PC-3 (cell line): Measurements from ENCODE around the gene PIGQ.

Source experiments
- EZH2 ChIP-seq: fragments of 300-600 bp; sonication (generic); IDR thresholded peaks from one replicate; pipeline ENCODE4 v1.6.1; 2017; ENCODE audit warnings: antibody characterized with exemption, mild to moderate bottlenecking, low read length; ENCODE audit not compliant: unreplicated experiment
- EZH2phosphoT487 ChIP-seq: fragments of 300-600 bp; sonication (generic); IDR thresholded peaks from 2 replicates; pipeline ENCODE4 v1.6.1; 2018; ENCODE audit warnings: mild to moderate bottlenecking, antibody characterized with exemption, low read length, borderline replicate concordance
- TF ChIP-seq, protein P1 (sequence below): fragments of 300-600 bp; sonication (generic); conservative IDR thresholded peaks from 2 replicates; pipeline ENCODE4 v1.5.1; 2017; ENCODE audit warnings: antibody characterized with exemption, low read depth, mild to moderate bottlenecking, low read length

DNA sequence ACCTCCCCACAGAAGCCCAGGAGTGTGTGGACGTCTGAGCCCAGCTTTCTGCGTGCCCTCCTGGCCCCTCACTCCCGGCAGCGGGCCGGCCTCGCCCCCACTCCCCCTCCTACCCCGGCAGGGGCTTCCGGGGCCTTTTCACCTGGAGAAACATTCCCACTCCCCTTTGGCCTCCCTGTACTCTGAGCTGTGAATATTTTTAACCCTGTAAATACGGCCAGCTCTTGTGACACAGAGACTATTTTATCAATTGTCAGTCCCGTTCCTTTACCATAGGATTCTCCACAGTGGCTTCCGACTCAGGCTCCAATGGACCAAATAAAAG, 15.5 kb upstream of the PIGQ start:
- TF ChIP-seq, protein P1, sequence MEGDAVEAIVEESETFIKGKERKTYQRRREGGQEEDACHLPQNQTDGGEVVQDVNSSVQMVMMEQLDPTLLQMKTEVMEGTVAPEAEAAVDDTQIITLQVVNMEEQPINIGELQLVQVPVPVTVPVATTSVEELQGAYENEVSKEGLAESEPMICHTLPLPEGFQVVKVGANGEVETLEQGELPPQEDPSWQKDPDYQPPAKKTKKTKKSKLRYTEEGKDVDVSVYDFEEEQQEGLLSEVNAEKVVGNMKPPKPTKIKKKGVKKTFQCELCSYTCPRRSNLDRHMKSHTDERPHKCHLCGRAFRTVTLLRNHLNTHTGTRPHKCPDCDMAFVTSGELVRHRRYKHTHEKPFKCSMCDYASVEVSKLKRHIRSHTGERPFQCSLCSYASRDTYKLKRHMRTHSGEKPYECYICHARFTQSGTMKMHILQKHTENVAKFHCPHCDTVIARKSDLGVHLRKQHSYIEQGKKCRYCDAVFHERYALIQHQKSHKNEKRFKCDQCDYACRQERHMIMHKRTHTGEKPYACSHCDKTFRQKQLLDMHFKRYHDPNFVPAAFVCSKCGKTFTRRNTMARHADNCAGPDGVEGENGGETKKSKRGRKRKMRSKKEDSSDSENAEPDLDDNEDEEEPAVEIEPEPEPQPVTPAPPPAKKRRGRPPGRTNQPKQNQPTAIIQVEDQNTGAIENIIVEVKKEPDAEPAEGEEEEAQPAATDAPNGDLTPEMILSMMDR = no peak
- no peak for TF ChIP-seq EZH2
- no peak for TF ChIP-seq EZH2phosphoT487
